SK-N-SH treated with all-trans-retinoic acid at 6 μM for 48 hours (cell line): ENCODE results near the gene ACOT13.
"Not testable (repeated sequence)": the region's sequence is repeated elsewhere in the genome, so short reads cannot be mapped to it uniquely, and the experiment has no call there.

Experiments used
- ATAC-seq: fragments of 200-7000 bp; cut with Tn5 transposase; 3 replicates; pipeline ENCODE4 v1.9.1; 2020; ENCODE audit warnings: mild to moderate bottlenecking, moderate library complexity
- BACH2 ChIP-seq: fragments of 250-450 bp; sonication (Bioruptor Pico); IDR thresholded peaks from 2 replicates; pipeline ENCODE4 v1.9.0; 2021; ENCODE audit warnings: mild to moderate bottlenecking, borderline replicate concordance
- CREB5 ChIP-seq: fragments of 250-450 bp; sonication (Bioruptor Pico); IDR thresholded peaks from 2 replicates; pipeline ENCODE4 v1.5.1; 2020; ENCODE audit warnings: low read depth, mild to moderate bottlenecking, moderate library complexity
- ESRRG ChIP-seq: fragments of 250-450 bp; sonication (Bioruptor Pico); IDR thresholded peaks from 2 replicates; pipeline ENCODE4 v1.6.1; 2021; ENCODE audit warnings: mild to moderate bottlenecking
- GLIS3 ChIP-seq: fragments of 250-450 bp; sonication (Bioruptor Pico); IDR thresholded peaks from 2 replicates; pipeline ENCODE4 v1.5.0; 2020; ENCODE audit warnings: mild to moderate bottlenecking, moderate library complexity
- ISL1 ChIP-seq: fragments of 250-450 bp; sonication (Bioruptor Pico); IDR thresholded peaks from 2 replicates; pipeline ENCODE4 v2.1.2; 2022; ENCODE audit warnings: mild to moderate bottlenecking, moderate library complexity
- OSR1 ChIP-seq: fragments of 250-450 bp; sonication (Bioruptor Pico); IDR thresholded peaks from 2 replicates; pipeline ENCODE4 v1.8.0; 2022; ENCODE audit warnings: moderate library complexity, mild to moderate bottlenecking, inconsistent platforms
- POU6F1 ChIP-seq: fragments of 250-450 bp; sonication (Bioruptor Pico); IDR thresholded peaks from 2 replicates; pipeline ENCODE4 v1.8.0; 2021; ENCODE audit warnings: low read depth, mild to moderate bottlenecking, moderate library complexity, borderline replicate concordance
- RARB ChIP-seq: fragments of 250-450 bp; sonication (Bioruptor Pico); IDR thresholded peaks from 2 replicates; pipeline ENCODE4 v1.8.0; 2021; ENCODE audit warnings: mild to moderate bottlenecking, moderate library complexity
- SNAI2 ChIP-seq: fragments of 250-450 bp; sonication (Bioruptor Pico); IDR thresholded peaks from 2 replicates; pipeline ENCODE4 v1.5.0; 2020; ENCODE audit warnings: mild to moderate bottlenecking, moderate library complexity
- TCF4 ChIP-seq: fragments of 250-450 bp; sonication (Bioruptor Pico); IDR thresholded peaks from 2 replicates; pipeline ENCODE4 v1.8.0; 2021; ENCODE audit warnings: mild to moderate bottlenecking, moderate library complexity, borderline replicate concordance
- TSHZ2 ChIP-seq: fragments of 250-450 bp; sonication (Bioruptor Pico); IDR thresholded peaks from 2 replicates; pipeline ENCODE4 v1.5.0; 2020; ENCODE audit warnings: mild to moderate bottlenecking, moderate library complexity
- ZC3H10 ChIP-seq: fragments of 250-450 bp; sonication (Bioruptor Pico); IDR thresholded peaks from 2 replicates; pipeline ENCODE4 v1.5.1; 2021; ENCODE audit warnings: mild to moderate bottlenecking, moderate library complexity
- ZFP30 ChIP-seq: fragments of 450-650 bp; formaldehyde crosslinking; IDR thresholded peaks from 2 replicates; pipeline ENCODE4 v1.5.0; 2022; ENCODE audit warnings: mild to moderate bottlenecking, moderate library complexity
- ZNF70 ChIP-seq: fragments of 450-650 bp; formaldehyde crosslinking; IDR thresholded peaks from 2 replicates; pipeline ENCODE4 v1.5.0; 2020; ENCODE audit warnings: mild to moderate bottlenecking, moderate library complexity
- ZNF8 ChIP-seq: fragments of 450-650 bp; formaldehyde crosslinking; IDR thresholded peaks from 2 replicates; pipeline ENCODE4 v1.5.0; 2020; ENCODE audit warnings: mild to moderate bottlenecking, moderate library complexity

Gene ACOT13

GRCh38 chr6:24749297-24749696 lies 82.4 kb downstream of the ACOT13 start:
- no peak for ATAC-seq
- TF ChIP-seq RARB (CRISPR knock-in tag): no peak
- no peak for TF ChIP-seq ZNF8 (CRISPR knock-in tag)
- TF ChIP-seq ZC3H10 (CRISPR knock-in tag): no peak
- TF ChIP-seq TCF4 (CRISPR knock-in tag): no peak
- no peak for TF ChIP-seq ESRRG
- TF ChIP-seq ZNF70 (CRISPR knock-in tag): no peak
- TF ChIP-seq ZFP30 (CRISPR knock-in tag): no peak
- no peak for TF ChIP-seq TSHZ2 (CRISPR knock-in tag)
- TF ChIP-seq SNAI2 (CRISPR knock-in tag): no peak
- no peak for TF ChIP-seq BACH2 (CRISPR knock-in tag)
- no peak for TF ChIP-seq CREB5
- TF ChIP-seq ISL1: no peak
- no peak for TF ChIP-seq GLIS3
- no peak for TF ChIP-seq POU6F1 (CRISPR knock-in tag)
- TF ChIP-seq OSR1 (CRISPR knock-in tag): no peak

- ATAC-seq: not testable (repeated sequence)
Measured at GRCh38 chr6:24750878-24751277, 84.0 kb downstream of the ACOT13 start.

- no peak for TF ChIP-seq ZNF70 (CRISPR knock-in tag)
- TF ChIP-seq, all 23 proteins: peak for 0
- no peak for ATAC-seq
Measured at GRCh38 chr6:24752503-24752902, 85.6 kb downstream of the ACOT13 start.

GRCh38 chr6:24752917-24753492 lies 86.1 kb downstream of the ACOT13 start:
- ATAC-seq: no peak
- TF ChIP-seq TCF4 (CRISPR knock-in tag): no peak

GRCh38 chr6:24753545-24753944 lies 86.7 kb downstream of the ACOT13 start:
- TF ChIP-seq RARB (CRISPR knock-in tag): no peak
- TF ChIP-seq ZNF8 (CRISPR knock-in tag): no peak
- TF ChIP-seq ZFP30 (CRISPR knock-in tag): no peak
- TF ChIP-seq ISL1: no peak
- TF ChIP-seq TCF4 (CRISPR knock-in tag): no peak
- no peak for ATAC-seq

GRCh38 chr6:24754378-24754777 lies 87.5 kb downstream of the ACOT13 start:
- not testable (repeated sequence) for ATAC-seq
